Measurements from ENCODE around the gene DUSP5.

The DUSP5 gene

GRCh38 chr10:110501142-110501937 lies 3.6 kb downstream of the DUSP5 start:
- DNase-seq: no peak

- DNase-seq: no peak
Measured at GRCh38 chr10:110502072-110502845, 4.6 kb downstream of the DUSP5 start.

GRCh38 chr10:110502851-110503301 lies 5.2 kb downstream of the DUSP5 start:
- no peak for DNase-seq

GRCh38 chr10:110503528-110504110 lies 5.9 kb downstream of the DUSP5 start:
- DNase-seq: no peak

GRCh38 chr10:110504111-110504735 lies 6.5 kb downstream of the DUSP5 start:
- DNase-seq: no peak

DNA sequence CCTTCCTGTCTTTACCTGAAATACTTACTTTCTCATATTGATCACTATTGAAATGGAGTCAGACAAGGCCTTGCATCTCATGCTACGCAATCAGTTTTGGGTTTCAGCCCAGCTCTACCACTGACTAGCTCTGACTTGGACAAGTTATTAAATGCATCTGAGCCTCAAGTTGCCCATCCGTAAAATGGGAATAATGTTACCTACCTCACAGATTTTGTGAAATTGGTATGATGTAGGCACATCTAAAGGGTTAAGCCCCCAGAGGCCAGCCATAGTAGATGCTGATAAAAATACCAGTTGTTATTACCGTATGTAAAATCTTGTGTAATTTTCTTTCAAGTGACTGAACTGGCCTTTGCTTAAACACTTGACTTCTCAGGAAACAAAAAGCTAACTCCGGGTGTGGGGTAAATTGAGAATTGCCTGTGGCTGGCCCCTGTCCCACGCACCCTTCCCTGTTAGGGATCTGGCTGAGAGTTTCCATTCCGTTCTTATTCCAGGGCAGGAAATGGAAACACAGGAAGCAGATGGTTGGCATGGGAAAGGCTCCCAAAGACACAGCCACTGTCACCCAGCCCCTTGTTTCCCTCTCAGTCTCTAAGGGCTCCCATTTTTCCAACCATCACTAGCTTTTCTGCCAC lies 7.5 kb downstream of the DUSP5 start:
- no peak for DNase-seq

GRCh38 chr10:110506448-110506847 lies 8.7 kb downstream of the DUSP5 start:
- no peak for DNase-seq

DNA sequence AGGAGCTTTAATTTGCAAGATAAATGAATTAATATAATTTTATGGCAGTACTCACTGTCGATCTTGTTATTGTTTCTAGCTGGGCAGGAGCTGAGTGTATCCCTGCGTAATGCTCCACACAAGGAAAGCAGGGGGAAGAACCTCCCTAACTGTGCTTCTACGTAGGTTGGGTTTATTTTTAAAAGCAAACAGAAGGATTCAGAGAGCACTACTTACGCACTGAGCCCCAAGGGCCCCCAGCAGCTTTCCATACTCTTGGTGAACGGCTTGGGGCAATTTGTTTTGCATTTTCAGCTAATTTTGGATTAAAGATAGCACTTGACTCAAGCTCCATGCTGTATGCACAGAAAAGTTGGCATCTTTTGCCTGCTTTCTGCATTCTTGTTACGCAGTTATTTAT lies 9.6 kb downstream of the DUSP5 start:
- DNase-seq: no peak

DNA sequence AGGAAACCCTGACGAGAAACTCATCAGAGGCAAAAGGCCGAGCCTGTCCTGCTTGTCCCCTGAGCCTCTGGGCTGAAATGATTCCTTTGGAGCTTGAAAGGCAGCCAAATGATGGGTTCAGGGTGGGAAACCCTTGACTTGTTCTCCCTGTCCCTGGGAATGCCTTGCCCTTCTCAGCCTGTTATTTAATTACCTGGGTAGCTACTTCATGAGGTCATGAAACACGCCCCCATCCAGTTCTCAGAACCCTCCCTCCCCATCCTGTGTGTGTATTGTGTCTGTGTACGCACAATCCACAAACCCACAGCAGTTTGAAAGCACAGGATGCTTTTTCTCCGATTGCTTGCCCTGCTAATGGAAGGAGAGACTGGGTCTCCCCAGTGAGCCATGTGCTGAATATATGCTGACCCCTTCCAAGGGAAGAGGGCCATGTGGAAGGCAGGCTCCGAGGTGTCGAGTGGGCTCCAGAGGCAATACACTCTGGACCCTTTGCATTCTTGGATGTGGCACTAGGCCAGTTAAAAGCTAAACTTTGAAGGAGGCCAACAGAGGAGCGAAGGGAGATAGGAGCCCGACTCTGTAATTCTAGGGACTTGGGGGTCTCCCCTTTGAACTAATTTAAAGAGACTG lies 10.6 kb downstream of the DUSP5 start:
- no peak for DNase-seq

DNA sequence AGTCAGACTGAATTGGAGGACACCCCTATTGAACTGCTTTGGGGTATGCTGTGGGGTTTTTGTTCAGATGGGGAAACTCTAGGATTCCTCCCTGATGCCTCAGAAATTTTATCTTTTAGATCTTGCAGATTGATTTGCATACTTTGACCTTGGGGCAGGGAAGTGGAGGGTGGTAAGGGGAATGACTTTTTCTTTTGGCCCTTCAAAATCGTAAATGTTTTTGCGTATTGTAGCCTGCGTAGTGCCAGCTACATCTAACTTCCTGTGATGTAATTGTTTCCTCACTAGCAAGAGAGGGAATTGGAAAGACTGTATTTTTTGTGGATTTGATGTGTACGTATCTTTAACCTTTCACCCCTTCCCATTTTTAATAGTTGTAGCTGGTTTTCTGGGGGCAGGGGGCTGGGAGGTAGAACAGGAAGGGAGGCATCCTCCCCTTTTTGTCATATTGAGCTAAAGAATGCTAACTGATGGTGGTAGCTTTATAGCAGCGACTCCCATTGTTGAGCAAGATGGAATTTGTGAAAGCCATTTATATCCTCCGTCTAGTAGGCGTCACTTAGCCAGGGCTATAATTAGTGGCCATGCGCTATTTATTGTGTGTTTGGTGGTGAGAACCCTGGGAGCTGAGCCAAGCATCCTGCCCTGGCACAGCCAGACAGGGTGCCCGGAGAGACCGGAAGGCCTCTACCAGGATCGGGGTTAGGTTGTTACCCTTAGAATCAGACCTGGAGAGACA lies 11.3 kb downstream of the DUSP5 start:
- DNase-seq: no peak

- no peak for DNase-seq
Measured at GRCh38 chr10:110509560-110509959, 11.9 kb downstream of the DUSP5 start.

DNA sequence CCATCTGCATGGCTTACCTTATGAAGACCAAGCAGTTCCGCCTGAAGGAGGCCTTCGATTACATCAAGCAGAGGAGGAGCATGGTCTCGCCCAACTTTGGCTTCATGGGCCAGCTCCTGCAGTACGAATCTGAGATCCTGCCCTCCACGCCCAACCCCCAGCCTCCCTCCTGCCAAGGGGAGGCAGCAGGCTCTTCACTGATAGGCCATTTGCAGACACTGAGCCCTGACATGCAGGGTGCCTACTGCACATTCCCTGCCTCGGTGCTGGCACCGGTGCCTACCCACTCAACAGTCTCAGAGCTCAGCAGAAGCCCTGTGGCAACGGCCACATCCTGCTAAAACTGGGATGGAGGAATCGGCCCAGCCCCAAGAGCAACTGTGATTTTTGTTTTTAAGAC lies 12.4 kb downstream of the DUSP5 start:
- no peak for DNase-seq

DNA sequence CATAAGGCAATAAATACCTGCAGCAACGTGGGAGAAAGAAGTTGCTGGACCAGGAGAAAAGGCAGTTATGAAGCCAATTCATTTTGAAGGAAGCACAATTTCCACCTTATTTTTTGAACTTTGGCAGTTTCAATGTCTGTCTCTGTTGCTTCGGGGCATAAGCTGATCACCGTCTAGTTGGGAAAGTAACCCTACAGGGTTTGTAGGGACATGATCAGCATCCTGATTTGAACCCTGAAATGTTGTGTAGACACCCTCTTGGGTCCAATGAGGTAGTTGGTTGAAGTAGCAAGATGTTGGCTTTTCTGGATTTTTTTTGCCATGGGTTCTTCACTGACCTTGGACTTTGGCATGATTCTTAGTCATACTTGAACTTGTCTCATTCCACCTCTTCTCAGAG lies 13.0 kb downstream of the DUSP5 start:
- DNase-seq: no peak

DNA sequence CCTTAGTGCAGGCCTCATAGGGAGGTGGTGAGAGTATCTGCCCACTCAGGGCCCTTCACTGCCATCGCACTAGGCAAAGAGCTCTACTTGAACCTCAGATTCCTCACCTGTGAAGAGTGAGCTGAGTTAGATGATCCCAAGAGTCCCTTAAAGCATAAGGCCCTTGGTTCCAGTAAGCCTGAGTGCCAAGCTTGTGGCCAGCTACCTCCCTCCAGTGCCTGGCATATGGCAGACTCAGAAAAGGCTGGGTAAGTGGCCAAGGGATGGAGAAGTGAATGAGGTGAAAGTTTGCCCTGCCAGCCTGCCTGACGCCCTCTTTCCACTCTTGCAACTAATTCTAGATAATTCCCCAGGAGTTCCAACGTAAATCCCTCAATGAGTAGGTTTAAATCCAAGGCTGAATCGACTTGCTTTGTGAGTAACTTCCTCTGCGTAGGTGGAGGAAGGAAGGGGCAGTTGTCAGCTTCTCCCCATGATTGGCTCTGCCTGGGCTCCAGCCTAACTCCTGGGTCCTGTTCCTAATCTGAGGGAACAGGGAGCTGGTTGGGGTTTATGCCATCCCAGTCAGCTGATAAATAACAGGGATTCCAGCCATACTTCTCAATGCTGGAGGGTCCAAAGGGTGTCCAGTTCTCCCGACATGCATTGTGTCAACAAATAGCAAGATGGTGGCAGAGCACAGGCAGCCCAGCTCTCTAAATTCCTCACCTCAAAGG lies 14.2 kb downstream of the DUSP5 start:
- DNase-seq: no peak

DNA sequence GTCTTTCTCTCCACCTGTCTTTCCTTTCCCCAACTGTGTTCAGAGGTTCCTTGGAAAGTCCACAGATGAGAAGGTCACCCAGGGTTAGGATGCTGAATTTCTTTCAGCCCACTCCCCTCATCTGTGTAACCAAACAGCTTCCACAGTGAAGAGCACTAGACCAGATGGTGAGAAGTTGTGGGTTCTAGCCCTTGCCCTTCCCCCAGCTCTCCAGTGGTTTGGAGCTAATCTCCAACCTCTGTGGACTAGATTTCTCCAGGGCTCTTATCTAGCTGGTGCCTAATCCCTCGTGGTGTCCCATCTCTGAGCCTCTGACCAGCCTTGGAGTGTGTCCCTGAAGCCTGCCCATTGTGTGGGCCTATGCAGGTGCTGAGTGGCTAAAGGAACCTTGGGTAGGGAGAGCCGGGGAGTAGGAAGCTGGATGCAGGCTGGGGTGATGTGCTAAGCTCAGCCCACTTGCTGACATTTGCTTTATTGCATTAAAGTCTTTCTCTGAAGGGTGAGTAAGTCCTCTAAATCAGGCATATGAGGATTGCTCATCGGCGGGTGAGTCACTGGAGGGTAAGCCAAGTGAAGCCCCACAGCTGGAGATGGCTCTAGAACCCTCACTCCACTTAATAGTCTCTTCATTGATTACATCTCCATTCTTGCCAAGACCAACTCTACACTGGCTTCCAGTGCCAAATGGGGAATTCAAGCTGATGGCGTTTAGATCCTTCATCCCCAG lies 14.9 kb downstream of the DUSP5 start:
- DNase-seq: no peak

- no peak for DNase-seq
Measured at GRCh38 chr10:110513949-110514348, 16.2 kb downstream of the DUSP5 start.

DNA sequence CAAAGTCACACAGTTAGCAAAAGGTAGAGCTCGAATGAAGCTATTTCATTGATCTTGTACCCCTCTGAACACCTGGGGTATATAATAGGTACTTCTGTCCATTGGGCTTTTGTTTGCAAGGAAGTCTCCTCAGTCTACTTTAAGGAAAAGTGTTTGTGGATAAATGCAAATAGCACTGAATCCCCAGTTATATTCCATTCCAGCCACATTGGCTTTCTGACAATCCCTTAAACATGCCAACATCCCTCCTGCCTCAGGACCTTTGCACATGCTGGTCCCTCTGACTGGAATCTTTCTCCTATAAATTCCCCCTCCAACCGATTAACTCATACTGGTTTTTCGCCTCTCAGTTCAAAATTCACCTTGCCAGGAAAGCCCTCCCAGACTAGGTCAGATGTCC lies 17.1 kb downstream of the DUSP5 start:
- DNase-seq: no peak

- no peak for DNase-seq
Measured at GRCh38 chr10:110516815-110517492, 19.2 kb downstream of the DUSP5 start.

DNA sequence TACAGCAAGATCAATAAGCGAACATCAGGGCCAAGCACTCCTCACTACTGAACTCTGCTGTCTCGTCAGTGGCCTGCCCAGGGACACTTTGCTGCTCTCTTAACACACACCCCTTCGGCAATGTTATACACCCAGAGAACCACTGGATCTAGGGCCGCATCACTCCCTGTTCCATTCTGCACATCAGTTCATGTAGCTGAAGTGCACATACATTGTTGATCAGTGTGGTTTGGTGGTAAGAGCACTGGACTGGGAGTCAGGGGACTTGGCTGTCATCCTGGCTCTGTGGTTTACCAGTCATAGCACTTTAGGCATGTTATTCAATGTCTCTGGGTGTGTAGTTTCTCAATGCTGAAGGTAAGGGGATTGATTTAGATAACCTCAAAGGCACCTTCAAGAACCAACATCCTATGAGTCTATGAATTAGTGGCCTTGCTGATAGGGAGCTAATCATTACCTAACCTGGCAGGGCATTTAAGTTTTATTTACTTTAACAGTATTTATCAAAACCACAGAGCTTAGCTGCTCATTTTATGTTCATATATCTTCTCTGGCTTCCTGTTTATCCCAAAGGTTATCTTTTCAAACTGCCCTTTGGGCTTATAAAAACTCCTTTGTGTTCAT lies 24.8 kb downstream of the DUSP5 start:
- no peak for DNase-seq
